GM19351 (cell line): Measurements from ENCODE around the gene RMDN2.

ENCODE experiments used
- ATAC-seq: cut with Tn5 transposase; IDR thresholded peaks from one replicate; pipeline ENCODE4 v1.9.1; 2021; ENCODE audit warnings: mild to moderate bottlenecking, moderate library complexity; ENCODE audit not compliant: unreplicated experiment

RMDN2 gene

DNA sequence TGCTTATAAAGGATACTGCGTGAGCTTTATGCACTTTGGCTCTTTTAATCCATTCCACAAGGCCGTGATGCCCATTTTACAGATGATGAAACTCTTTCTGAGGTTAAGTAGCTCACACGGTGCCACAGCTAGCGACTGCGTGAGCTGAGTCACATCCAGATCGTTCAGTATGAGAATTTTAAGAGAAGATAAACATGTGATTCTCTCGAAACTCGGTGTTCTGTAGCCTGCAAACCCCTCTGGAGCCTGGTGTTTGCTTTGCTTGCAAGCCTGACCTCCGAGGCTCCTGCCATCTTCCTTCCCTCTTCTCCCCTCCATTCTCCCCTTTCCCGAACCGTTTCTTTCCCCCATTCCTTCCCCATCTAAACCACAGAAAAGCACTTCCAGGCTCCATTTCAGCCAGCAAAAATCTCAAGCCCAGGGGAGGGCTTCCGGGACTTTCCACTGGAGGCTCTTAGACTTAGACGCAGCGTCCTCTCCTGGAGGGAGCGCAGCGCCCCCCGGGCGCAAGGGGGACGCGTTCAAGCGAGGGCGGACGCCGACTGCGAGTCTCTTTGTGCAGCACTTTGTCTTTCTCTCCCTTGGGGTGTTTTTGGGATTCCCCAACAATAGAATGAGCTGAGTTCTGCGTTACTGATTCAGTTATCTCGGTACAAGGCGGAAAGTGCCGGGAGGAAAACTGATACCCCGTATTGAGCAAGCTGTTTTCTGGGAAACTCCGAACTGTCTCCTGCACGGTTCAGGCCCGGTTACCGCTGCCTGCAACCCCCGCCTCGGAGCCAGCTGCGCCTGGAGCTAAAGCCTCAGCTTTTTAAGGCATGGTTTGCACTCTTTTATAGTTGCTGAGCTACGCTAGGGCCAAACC lies 112.9 kb downstream of the RMDN2 start:
- ATAC-seq: peak; percentile 75

DNA sequence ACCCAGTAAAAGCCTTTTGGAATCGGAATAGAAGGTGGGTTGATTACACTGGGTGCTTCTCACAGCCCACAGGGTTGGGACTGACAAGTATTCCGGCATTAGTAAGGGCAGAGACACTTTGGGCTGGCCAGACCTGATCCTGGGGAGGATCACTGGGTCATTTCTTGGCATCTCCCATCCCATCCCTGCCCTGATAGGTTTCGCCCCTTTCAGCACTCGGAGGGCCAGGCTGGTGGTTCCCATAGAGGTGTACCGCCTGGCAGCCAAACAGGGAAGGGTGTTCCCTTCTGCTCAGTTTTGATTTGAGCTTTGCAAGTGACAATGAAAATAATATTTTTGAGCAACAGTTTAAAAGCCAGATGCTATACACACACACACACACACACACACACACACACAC lies 113.6 kb downstream of the RMDN2 start:
- ATAC-seq: no peak

GRCh38 chr2:38039121-38039910 lies 114.2 kb downstream of the RMDN2 start:
- no peak for ATAC-seq

- no peak for ATAC-seq
Observed at GRCh38 chr2:38045811-38046210, 120.7 kb downstream of the RMDN2 start.

DNA sequence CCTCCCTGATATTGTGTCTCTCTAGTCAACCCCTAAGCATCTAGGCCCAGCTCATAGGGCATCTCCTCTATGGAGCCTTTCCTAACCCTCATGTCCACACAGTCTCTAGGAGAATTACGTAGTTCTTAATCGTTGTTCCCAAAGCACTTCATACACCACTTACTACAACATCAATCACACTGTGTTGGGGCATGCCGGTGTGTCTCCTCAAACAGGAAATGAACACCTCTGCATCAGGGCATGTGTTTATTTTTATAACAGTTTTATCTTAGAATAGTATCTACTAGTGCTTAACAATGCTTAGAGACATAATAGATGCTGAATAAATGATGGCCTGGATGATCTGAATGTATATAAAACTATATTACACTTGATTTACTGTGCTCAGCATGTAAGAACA lies 131.1 kb downstream of the RMDN2 start:
- no peak for ATAC-seq

DNA sequence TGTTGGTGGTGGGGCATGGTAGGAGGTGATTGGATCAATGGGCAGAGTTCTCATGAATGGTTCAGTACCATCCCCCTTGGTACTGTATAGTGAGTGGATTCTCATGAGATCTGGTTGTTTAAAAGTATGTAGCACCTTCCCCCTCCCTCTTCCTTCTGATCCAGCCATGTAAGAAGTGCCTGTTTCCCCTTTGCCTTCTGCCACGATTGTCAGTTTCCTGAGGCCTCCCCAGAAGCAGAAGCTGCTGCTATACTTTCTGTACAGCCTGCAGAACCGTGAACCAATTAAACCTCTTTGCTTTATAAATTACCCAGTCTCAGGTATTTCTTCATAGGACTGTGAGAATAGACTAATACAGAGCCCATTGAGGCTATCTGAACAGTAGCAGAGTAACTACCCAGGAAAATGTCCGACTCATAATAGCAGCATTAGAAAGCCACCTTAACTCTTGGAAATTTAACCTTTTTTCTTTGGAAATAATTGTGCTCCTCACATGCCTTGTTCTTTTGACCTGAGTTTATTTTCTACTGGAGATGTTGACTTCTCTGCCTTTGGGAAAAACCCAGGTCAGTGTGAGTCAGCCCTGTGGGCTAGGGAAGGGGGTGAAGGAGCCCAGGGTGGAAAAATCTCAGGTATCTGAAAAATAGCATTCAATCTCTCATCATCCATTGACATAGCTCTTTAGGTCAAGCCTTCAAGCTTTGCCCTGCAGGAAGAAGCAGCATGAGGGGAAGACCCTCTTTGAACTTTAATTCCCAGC lies 132.7 kb downstream of the RMDN2 start:
- ATAC-seq: no peak

DNA sequence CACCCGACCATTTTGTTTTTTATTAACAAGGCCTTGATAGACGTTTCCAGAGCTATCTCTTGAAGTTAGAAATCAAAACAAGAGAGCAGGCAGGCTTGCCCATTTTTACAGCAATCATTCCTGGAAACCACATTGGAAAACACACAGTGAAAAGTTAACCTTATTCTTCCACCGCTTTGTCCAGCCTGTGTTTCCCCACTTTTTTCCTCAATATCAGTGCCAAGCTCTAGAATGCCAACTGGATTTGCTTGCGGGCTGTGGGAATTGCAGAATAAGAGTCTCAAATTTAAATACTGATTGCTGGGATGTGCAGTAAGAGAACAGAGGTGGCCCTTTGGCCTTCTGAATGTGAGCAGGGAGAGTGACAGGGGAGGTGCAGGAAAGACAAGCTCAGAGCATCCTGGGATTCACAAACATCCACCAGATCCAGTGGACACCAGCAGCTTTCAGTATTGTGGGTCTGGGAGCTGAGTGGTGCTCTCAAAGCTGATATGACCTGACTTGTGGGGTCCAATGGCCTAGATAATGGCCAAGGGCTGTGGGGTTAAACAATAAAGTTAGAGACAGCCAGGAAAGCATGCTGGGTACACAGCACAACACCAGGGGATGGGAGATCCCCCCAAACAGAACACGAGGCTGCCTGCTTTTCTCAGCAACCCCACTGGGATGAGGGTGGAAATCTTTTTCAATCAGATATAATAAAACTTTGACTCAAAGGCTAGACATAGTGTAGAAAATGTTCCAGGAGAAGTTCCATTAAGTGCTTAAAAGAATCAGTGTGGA lies 135.3 kb downstream of the RMDN2 start:
- ATAC-seq: no peak

DNA sequence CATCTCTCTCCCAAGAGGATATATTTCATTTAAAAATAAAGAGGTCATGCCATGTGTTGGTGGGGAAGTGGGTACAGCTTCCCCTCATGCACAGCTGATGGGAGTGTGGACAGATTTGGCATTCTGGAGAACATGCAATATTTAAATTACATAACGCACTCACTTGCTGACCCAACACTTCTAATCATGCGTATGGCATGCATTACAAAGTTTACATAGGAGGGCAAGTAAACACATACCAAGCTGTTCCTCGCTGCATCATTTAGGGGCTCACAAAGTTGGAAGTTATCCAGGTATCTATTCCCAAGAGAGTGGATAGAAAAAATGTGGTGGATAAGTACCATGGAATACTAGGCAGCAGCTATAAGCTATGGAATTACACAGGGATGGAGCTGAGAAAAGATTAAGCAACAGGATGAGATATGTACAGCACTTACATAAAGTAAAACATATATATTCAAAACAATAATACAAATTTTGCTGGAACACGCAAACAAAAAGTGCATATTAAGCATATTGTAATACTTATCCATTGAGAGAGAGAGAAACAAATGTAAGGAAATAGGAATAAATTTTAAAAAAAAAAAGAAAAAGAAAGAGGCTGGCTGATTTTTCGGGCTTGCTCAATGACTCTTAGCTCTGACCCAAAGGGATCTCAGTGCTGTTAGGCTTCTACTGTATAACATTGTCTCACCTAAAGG lies 139.9 kb downstream of the RMDN2 start:
- ATAC-seq: no peak

DNA sequence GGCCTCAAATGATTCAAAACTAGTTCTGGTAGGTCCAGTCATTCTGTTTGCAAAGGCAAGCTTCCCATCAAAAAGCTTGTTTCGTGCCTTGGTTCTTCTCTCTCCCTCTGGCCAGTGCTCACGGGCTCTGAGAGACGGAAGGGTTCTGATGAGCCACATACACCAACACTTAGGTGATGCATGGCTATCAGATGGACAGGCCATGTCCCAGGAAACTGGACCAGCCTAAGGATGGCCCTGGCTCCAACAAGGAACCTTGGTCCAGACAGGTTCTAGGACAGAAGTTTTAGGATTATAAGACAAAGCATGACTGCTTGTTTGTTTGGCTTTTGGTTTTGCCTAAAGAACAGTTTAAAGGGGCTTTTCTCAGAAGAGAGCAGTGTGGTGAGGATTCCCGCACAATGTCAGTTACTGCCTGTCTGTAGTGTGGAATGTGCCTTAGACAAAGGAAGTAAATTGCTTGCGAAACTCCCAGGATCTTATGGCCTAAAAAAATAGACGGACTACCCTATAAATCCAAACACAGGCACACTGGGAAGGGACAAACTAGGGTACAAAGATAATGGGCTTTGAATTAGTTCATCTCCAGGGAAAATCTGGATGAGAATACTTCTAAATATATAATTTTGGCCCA lies 140.5 kb downstream of the RMDN2 start:
- no peak for ATAC-seq

DNA sequence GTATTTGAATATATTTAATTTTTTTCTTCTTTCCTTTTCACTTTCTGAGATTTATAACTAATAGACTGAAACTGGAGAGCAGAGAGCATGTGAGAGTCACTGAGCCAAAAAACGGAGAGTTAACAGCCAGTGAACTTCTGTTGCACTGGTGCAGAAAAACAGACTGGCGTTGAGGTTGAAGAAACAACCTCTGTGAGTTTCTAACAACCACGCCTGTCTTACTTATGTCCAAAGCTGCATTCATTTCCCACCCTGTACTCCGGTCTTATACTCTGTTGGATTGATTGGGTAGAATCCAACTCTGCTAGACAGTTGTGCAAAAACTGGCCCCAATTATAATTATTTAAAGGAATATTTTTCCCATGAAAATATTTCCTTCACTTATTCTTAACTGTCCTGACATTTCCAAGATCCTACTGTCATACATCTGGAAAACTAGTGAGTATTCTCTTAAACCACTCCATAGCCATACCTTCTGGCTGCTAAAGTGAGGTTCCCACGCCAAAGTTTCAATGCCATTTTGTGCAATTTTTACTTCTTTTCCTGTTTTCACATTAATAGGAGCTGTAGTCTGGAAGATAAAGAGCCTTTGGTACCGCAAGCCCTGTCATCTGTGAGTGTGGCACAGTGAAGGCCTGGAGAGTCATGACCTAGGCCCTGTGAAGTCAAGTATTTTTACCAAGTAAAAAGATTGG lies 141.5 kb downstream of the RMDN2 start:
- ATAC-seq: no peak
